DMS153 (cell line): ENCODE data around the gene KDM4B.

Experiments
- DNase-seq: peaks from one replicate; lab custom pipeline; 2025; lab: John Stamatoyannopoulos, UW

The KDM4B gene

DNA sequence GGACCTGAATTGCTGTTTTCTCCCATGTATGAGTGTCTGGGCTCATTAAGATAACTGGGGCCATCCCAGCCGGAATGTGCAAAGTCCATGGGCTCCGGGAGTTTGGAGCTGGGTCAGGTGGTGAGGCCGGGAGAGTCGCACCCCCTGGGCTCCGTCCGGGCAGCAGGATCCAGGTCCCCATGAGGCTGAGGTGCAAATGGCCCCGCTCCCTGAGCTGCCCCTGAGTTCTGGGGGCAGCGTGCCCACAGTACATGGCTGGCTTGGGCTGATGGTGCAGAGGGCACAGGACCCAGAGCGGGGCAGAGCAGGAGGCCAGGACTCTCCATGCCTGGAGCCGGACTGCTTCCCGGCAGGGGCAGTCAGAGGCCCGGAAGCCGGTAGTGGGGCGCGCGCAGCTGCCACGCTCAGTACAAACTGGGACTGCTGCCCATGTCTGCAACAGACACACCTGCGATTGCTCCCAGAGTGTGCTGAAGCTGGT lies 136.0 kb downstream of the KDM4B start:
- no peak for DNase-seq

DNA sequence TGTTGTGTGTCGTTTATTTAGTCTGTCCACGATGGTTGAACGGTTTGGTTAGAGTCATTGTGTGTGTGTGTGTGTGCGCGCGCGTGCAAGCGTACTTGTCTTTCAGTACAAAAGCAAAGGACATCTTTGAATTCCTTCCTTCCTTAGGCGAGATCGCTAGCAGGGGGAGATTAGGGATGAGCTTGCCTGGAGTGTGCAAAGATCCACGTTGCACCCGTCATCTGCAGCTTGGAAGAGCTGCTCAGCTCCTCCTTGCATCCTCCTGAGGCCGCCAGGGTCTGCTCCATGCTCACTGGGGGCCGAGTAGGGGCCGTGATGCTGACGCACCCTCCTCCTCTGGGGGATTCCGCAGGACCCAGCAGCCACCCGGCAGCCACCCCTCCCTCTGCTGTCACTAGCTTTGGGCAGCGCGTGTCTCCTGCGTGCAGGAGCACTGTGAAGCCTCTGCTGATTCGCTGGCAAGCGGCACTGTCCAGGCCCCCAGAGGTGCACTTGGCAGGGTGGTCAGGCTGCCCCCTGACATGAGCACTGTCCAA lies 137.3 kb downstream of the KDM4B start:
- DNase-seq, result no peak

DNA sequence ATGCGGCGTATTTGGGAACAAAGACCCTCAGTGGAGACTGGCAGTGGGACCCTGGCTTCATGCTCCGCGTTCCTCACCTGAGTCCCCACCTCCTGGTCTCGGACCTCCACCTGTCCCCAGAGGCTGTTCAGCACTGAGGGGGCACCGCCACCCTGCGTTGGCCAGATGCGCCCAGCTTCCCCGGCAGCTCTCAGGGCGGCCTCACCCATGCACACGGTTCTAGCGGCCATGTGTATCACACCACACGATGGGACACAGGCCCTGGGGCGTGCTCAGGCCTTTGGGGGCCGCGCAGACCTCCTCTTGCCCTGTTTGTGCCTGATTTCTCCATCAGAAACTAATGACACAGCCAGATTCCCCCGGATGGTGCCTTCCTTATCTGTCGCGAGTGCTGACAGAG lies 138.1 kb downstream of the KDM4B start:
- DNase-seq, result no peak

DNA sequence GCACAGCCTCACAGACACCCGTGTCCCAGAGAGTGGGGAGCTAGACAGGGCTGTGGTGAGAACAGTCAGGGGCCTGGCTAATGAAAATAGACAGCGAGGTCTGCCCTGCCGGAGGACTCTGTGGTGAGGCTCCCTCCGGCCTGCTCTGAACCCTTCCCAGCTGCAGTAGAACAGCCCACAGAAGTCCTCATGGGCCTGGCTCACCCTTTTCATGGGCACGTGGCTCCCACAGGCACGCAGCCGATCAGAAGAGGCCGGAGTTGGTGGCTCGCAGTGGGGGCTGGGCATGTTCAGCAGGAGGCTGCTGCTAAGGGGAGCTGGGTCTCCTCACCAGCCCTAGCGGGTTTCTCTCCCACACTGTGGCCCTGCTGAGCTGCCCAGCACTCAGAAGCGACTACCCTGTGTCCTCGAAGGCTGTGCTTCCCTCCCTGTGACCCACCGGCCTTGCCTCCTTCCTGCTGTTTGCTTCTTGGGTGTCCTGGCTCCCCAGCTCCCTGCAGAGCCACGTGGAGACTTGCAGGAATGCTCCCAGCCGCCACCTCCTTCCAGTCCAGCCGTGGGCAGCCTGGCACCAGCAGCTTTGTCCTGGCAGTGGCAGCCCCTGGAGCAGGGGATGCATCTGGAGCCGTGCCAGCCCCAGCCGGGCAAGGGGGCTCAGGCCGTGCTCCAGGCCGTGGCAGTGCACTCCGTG lies 138.7 kb downstream of the KDM4B start:
- no peak for DNase-seq

DNA sequence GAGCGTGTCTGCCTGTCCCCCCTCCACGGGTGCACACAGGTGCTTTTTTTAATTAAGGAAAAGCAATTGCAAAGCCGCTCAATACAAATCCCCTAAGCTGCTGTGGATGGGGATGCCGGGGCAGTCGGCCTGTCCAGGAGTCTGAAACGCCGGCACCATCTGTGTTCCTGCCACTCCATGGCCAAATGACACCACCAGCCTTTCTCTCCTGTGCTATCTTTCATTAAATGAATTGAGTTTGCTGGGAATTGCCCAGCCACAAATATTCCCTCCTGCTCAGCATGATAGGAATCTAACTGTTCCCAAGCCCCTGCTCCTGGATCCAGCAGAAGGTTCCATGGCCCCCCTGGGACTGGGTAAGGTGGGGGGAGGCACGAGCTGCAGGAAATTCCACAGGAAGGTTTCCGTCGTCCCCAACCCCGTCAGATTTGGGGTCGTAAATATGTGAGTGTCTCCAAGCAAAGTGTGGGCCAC lies 139.2 kb downstream of the KDM4B start:
- no peak for DNase-seq

DNA sequence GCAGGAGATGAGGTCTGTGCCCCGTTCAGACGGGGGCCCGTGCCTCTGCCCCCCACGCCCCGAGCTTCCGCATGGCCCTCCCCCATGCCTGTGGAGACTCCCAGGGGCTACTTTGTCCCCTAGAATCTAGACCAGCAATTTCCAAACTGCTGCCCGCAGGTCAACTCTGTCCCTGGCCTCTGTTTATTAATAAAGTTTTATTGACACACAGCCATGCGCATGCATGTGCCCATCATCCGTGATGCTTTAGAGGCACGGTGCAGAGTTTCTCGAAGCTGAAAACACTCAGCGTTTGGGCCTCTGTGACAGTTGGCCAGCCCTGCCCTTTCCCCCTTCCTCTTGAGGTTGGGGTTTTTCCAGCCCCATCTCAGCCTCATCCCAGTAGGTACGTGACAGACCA lies 140.0 kb downstream of the KDM4B start:
- no peak for DNase-seq

DNA sequence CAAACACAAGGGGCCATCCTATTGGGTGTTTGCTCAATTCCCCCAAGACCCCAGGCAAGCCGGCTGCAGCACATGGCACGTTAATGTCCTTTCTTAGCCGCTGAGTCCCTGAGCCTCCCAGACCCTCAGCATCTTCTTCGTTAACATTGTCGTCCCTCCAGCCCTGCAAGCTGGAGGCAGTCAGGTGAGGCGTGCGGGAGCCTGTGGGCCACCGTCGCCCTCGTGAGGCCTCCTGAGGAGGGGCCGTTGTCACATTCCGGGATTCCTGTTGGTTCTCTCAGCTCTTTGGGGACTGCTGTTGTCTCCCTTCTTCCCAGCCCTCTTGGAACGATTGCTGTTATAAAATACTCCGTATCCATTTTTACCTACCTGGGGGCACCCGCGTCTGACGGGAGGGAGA lies 140.6 kb downstream of the KDM4B start:
- no peak for DNase-seq

DNA sequence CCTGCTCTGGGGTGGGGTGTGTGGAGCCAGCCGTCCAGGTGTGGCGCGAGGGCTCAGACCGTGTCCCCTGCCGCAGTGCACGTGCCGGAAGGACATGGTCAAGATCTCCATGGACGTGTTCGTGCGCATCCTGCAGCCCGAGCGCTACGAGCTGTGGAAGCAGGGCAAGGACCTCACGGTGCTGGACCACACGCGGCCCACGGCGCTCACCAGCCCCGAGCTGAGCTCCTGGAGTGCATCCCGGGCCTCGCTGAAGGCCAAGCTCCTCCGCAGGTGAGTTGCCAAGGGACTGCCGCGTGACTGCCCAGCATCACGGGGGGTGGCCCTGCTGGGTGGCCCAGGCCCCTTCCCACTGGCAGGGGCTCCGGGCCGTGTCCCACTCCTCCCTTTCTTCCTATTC lies 141.6 kb downstream of the KDM4B start:
- no peak for DNase-seq

DNA sequence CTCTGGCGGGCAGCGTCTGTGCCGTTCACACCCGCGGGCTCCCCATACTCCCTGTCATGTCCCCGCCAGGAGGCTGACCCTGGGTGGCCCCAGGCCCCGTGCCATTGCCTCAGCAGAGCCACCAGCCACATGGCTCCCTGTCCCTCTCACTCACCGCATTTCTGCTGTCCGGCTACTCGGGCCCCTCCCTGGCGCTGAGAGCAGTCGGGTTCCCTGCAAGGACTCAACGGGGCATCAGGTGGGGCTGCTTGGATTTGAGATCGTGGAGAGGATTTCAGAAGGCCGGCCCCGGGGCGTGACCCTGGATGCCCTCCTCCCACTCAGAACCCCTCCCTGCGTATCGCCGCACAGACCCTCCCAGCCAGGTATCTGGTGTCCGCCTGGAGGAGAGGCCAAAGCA lies 142.1 kb downstream of the KDM4B start:
- DNase-seq, result no peak

DNA sequence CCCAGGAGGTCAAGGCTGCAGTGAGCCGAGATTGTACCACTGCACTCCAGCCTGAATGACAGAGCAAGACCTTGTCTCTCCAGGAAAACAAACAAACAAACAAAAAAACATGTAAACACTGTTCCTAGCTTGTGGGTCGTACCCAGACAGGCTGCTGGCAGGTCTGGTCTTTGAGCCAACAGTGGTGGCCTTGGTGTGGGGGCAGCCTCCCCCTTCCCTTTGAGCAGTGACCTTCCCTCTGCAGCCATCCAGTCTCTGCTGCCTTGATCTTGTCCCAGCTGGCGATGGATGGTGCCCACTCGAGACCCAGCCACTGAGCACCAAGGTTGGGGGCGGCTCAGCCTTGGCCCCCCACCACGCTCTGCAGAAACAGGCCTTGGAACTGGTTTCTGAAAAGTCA lies 143.3 kb downstream of the KDM4B start:
- no peak for DNase-seq

DNA sequence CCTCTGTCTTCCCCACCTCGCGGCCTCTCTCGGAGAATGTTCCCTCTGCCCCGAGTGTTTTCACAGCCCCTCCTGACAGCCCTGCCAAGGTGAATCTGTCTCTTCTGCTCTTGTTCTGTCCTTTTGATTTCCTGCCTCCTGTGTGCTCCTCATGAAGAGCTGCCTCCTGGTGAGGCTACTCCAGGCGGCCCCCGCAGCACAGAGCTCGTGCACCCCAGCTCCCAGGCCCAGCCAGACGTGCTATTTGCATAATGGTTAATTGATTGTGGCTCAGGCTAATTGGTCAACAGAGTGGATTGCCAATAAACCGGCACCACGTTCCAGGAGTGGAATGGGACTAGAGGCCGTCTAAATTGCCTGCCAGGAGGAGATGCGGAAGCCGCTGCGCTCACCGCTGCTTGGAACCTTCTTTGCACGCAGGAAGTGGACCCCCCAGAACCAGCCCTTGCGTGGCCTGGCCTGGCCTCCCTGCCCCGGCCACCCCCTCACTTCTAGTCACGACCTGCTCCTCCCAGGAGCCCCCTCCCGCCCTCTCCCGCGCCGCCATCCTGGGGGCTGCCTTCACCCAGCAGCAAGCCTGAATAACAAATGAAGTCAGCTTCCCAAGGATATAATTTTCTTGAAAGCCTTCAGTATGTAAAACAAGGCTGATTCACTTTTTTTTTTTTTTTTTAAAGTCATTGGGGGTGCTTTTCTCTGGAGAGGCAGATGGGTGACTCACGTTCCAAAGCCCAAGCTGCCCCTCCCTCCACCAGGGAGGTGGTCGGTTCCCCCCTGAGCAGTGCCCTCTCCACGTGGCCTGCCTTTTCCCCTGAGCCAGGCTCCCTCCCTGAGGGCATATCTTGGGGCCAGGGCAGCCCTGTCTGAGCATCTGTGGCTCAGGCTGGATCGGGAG lies 144.0 kb downstream of the KDM4B start:
- no peak for DNase-seq

DNA sequence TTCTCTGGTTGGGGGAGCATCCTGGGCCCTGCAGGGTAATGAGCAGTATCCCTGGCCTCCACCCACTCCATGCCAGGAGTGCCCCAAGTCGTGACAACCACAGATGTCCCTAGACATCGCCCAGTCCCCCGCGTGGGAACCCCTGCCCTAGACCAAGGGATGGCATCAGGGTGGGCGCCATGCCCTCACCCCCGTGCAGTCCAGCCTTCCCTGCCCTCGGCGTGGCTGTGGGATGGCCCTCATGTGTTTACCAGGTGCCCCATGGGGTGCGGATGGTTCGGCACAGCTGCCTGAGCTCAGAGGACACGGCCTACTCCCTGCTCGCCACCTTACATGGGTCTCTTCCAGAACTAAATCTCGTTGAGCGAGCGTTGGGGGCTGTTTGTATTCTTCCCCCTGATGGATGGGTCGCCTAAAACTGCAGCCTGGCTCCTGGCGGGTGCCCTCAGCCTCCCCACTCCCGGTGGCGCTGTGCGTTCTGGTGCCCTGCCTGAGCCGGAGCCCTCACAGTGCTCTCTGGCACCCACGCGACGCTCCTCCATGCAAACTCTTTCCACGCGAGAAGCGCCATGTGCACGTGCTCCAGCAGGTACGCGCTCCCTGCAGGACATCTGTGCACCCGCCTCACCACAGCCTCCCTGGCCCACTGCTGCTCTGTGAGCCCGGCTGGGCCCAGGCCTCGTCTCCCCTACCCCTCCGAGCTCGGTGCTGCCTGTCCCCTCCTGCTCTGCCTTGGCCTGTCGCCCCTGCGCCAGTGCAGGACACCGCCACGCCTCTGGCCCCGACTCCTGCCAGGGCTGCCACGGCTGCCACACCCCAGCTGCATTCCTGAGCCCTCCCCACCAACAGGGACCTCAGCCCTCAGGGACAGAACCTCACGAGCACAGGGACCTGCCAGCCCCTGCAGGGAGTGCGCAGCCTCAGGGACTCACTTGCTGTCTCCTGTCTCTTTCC lies 145.0 kb downstream of the KDM4B start:
- DNase-seq, result no peak

DNA sequence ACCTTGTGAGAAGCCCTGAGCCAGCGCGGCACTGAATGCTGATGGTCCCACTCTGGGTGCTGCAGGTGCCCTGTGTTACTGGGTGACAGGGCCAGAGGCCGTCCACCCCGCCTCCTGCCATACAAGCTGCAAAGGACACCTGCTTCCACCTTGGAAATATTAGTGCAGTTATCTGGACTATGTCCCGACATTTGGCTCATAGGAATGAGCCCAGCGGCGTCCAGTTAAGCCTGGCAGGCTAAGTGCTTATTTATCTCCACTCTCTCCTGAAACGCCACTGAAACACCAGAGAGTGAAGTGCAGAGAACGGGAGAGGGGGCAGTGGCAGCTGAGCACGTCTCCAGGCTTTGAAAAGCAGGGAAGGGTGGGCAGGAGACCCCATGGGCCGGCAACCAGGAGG lies 145.8 kb downstream of the KDM4B start:
- no peak for DNase-seq

DNA sequence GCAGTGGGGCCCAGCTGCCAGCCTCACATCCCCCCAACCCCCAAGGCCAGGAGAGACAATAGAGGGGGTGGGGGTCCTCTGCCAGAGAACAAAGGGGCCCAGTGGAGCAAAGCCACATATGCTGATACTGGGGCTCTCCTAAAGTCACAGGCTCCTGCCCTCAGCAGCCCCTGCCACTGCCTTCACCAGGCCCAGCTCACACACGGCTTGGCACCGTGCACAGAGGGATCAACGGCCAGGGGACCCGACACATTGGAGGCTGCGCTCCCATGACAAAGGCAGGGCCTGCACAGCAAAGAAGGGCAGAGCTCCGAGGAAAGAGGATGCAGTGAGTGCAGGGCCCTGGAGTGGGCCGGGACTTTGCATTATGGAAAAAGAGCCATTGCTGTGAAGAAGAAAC lies 146.4 kb downstream of the KDM4B start:
- DNase-seq, result no peak

DNA sequence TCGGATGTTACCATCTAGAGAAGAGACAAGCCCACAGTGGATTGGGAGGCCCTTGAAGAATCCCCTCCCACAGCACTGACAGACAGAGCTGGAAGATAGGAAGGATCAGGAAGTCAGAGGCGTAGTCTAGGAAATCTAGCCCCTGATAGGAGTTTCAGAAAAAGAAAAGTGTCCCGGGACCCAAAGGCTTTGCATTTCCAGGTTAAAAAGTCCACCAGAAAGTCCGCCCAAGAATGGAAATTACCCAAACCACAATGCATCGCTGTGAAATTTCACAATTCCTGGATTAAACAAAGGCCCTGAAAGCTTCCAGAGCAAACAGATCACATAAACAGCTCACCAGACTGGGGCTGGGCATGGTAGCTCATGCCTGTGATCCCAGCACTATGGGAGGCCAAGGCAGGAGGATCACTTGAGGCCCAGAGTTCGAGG lies 146.9 kb downstream of the KDM4B start:
- no peak for DNase-seq

DNA sequence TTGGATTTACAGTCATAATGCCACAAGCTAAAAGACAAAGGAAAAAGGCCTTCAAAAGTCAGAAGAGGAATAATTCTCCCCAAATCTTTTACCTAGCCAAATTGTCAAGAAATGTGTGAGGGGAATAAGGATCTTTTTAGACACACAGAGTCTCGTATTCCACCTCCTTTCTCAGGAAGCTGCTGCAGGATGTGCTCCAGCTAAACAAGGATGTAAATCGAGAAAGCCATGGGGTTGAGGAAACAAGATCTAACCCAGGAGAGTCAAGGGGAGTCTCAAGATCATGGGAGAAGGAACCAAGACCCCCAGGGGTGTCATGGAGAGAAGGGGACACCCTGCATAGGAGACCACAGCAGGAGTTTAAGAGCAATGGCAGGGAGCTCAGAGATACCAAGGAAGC lies 147.4 kb downstream of the KDM4B start:
- DNase-seq, result no peak

DNA sequence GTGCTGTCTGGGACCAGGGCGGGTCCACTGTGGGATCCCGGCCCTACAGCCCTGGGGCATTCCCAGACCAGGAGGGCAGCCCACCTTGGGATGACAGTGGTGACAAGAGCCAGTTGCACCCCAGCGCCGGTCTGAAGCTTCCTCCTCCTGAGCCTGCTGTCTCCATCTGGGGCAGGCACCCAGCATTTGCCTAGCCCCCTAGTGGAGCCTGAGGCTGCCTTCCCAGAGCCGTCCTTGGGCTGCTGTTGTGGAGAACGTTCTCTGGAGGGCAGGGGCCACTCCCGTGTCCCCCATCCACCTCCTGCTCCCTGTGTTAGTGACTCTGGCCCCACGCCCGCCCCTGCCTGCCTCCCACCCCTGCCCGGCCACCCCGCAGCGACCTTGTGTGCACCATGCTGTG lies 148.5 kb downstream of the KDM4B start:
- DNase-seq, result no peak

DNA sequence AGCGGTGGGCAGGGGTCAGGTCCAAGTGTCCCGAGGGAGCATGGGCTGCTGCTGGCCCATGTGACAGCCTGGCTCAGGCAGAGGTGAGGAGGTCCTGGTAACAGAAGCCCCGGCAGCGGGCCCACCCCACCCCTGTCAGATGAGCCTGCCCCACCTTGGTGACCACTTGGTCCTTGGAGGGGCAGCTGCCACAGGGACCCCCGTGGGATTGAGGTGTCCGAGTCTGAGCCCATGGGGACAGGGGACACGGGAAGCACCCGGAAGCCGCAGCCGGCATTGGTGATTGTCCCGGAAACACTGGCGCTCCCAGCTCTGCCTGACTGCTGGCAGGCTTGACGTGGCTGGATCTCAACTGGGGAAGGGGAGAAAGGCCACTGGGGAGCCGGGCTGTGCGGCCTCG lies 149.1 kb downstream of the KDM4B start:
- DNase-seq, result no peak

DNA sequence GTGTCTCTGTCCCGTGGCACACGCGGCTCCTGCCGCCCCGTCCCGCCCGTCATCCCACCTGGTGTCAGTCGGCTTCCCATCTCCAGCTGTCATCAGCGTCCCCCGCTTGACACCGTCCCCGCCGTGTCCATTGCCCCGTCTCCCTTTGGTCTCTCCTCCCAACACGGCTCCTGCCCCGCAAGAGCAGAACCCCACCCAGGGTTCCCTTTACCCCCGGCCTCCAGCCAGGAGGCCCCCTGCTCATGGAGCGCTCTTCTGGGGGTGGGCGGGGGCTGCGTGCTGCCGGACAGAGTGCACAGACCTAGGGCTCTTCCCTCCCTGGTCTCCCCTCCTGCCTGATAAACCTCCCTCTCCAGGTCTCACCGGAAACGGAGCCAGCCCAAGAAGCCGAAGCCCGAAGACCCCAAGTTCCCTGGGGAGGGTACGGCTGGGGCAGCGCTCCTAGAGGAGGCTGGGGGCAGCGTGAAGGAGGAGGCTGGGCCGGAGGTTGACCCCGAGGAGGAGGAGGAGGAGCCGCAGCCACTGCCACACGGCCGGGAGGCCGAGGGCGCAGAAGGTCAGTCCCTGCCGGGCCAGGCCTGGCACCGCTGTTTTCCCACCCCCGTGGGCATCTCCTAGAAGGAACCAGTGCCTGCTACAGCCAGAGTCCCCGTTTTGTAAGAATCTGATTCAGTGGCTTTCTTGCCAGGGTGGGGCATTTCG lies 150.5 kb downstream of the KDM4B start:
- DNase-seq, result no peak

DNA sequence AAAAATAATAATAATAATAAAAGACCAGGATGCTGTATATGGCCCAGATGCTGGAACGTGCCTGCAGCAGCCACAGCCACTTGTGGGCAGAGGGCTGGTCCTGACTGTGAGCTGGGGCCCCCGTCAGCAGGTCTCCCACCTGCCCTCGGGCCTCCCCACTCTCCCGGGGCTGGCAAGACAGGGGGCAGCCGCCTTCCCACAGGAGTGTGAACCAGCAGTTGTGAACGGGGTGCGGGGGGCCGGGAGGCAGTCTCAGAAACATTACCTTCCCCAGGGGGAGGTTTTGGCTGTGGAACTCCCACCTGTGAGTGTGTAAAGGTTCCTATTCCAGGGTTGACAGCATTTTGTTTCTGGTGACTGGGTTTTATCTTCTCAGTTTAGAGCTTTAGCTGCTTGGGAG lies 151.4 kb downstream of the KDM4B start:
- DNase-seq, result no peak

DNA sequence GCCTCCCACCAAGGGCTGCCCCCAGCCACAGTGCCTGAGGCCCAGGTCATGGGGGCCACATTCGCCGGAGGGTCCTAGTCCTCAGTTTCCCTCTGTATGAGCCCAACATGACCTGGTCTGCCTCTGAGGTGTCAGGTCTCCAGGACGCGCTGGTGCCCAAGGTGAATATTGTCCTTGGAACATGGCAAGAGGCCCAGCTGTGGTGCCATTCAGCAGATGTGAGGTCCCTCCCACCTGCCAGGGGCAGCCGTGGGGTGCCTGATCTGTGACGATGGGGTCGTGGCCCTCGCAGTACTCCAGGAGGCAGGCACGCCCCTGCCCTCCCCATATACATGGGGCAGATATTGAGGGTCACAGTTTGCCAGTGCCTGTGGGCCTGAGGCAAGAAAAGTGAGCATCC lies 151.9 kb downstream of the KDM4B start:
- DNase-seq, result no peak
